Activated CD4-positive, alpha-beta T cell treated with anti-CD3 and anti-CD28 coated beads, Interleukin-2, amount 50 U/mL, for 4 hours (primary cell): ENCODE data around the gene MPIG6B.

Experiments used
- DNase-seq, 2 experiments: peaks; one replicate each; pipeline ENCODE4 v3.0.0-alpha.2; 2020

The MPIG6B gene

DNA sequence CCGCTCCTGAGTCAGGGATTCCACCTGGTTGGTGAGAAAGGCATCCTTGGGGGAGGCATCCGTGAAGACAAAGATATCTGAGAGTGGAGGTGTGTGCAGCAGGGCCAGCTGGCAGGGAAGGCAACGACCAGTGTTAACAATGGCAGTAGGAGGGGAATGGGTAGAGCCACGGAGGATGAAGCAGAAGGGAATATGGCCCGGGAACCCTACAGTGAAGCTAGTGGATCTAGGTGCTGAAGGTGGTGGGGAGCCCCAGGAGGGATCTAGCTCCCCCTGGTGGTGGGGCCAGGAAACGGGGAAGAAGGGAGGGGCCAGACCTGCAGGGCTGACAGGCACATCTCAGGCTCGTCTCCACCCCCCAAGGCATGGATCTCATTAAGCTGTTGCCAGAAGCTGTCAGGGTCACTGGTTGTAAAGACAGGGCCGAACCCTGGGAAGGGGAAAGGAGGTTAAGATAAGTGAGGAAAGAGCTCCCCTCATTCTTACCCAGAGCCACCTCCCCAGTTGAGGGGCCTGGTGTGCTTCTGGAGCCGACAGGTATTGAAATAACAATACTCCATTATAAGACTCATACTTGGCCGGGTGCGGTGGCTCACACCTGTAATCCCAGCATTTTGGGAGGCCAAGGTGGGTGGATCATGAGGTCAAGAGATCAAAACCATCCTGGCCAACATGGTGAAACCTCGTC lies 46.7 kb downstream of the MPIG6B start:
- peak; percentile 76 to 79 for DNase-seq

DNA sequence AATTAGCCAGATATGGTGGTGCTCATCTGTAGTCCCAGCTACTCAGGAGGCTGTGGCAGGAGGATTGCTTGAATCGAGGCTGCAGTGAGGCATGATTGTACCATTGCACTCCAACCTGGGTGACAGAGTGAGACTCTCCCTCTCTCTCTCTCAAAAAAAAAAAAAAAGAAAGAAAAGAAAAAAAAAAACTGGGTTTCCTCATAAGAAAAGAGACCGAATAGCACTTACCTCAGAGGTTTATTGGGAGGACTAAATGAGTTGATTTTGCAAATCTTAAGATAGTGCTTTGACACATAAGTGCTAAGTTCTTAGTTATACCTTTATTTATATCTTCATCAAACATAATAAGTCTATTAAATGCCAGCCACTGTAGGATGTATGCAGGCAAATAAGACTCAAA lies 47.7 kb downstream of the MPIG6B start:
- DNase-seq = no peak

DNA sequence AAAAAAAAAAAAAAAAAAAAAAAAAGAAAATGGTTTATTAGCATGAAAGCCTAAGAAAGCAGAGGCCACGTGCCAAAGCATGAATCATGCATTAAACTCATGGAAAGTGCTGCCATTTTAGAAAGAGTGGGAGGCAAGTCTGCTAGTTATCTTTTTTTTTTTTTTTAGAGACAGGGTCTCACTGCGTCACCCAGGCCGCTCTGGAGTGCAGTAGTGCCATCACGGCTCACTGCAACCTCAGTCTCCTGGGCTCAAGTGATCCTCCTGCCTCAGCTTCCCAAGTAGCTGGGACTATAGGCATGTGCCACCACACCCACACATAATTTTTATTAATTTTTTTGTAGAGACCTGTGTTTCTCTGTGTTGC lies 48.8 kb downstream of the MPIG6B start:
- peak; percentile 37 to 47 for DNase-seq

DNA sequence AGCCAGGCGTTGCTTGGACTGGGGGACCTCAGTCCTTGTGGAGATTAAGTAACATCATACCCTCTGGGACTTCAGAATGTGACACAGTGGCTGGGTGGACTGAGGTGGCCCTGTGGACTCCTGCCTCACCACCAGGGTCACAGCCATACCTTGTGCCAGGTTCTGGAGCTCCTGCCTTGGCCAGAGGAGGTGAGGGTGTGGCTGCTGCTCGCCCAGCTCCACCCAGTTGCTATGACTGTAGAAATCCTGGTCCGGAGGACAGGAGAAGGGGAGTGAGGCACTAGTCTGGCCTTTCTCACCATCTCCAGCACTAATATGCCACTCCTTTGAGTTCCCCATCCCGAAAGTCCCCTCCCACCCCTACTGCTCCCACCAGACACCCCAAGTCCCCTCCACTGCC lies 52.0 kb downstream of the MPIG6B start:
- DNase-seq = no peak

DNA sequence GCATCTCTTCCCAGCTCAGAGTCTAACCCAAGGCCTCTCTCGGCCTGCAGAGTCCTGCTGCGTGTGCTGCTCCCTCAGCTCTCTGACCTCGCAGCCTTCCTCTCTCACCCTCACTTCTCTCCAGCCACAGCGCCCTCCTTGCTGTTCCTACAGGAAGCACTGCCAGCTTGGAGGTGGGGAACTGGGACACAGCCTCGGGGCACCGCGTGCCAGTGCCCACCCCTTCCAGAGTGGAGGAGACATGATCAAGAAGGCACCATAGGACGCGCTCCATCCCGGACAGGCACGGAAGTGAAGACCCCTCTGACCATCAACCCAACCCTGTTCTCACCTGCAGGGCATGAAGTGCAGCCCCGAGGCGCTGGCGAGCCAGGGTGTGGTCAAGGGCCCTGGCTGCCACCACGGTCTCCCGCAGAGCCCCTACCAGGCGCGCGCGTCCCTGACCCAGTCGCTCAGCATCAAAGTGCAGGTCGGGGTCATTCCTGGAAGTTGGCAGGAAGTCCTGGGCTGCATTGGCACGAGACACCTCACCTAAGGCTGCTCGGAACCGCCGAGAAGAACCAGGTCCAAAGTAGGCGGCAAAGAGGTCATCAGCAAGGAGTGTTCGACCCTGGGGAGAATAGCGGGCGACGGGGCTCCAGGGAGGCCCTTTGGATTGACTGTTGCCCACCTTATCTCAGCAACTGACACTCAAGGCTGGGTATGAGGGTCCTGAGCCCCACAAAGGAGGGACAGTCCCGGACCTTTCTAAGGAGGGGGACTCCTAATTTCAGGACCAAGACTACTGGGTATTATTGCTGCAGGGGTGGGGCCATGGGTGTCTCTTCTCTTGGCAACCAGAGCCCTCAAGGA lies 52.7 kb downstream of the MPIG6B start:
- DNase-seq = no peak
